ENCODE data around the gene GALP. TPM values are rescaled to one million over a fixed set of nuclear protein-coding genes. Genes with fewer than 3 reads are reported as not detected.
"Not testable (repeated sequence)": the region's sequence is repeated elsewhere in the genome, so short reads cannot be mapped to it uniquely, and the experiment has no call there.

Gene GALP
- total RNA-seq, 1 experiment from 2014 or later = not detected

- Histone ChIP-seq H3K79me2 (ENCODE audit: insufficient read depth, low read length) (no peaks in the 10 kb centered on the region), H4K8ac (replicated peaks; ENCODE audit: insufficient read length, low read depth, low read length) (no peak within 1 kb of the TSS), H2BK5ac (ENCODE audit: insufficient read length, low read length) (no peak within 1 kb of the TSS), H3K4ac (ENCODE audit: low read depth, low read length) (no peak within 1 kb of the TSS), H3K27me3 (ENCODE audit: insufficient read depth, low read length) (no peaks in the 10 kb centered on the region), H3K9me3 (ENCODE audit: control insufficient read depth, low read depth, low read length) (no peaks in the 10 kb centered on the region), H3K14ac (ENCODE audit: insufficient read depth, low read length) (no peak within 1 kb of the TSS), H3K23ac (ENCODE audit: insufficient read length, low read depth, low read length) (no peak within 1 kb of the TSS), H2BK15ac (ENCODE audit: low read depth, low read length) (no peak within 1 kb of the TSS), H3K23me2 (ENCODE audit: insufficient read length, low read depth, low read length, poor library complexity, severe bottlenecking) (no peaks in the 10 kb centered on the region), H2AFZ (ENCODE audit: low read length) (no peak within 1 kb of the TSS), H3K27ac (ENCODE audit: insufficient read length, low read depth, low read length) (no peak within 1 kb of the TSS), H3K4me1 (ENCODE audit: insufficient read depth, low read length) (no peaks in the 10 kb centered on the region), H4K20me1 (ENCODE audit: control insufficient read depth, insufficient read depth, insufficient read length) (no peaks in the 10 kb centered on the region), H2BK20ac (ENCODE audit: low read depth, low read length, poor library complexity, severe bottlenecking) (no peak within 1 kb of the TSS), H4K5ac (ENCODE audit: insufficient read length, low read depth, low read length) (no peak within 1 kb of the TSS), H3K4me2 (ENCODE audit: insufficient read depth, insufficient read length, low read length) (no peak within 1 kb of the TSS), H2BK12ac (ENCODE audit: insufficient read length, low read depth, low read length) (no peak within 1 kb of the TSS), H2BK120ac (ENCODE audit: low read depth, low read length, poor library complexity, severe bottlenecking) (no peak within 1 kb of the TSS), H4K91ac (ENCODE audit: insufficient read length, low read depth, low read length) (no peak within 1 kb of the TSS), H3T11ph (ENCODE audit: low read length) (no peak within 1 kb of the TSS), H3K79me1 (ENCODE audit: insufficient read depth, low read depth, low read length, poor library complexity, severe bottlenecking) (no peaks in the 10 kb centered on the region), H2AK5ac (ENCODE audit: insufficient read length, low read length) (no peak within 1 kb of the TSS), H3K18ac (ENCODE audit: insufficient read length, low read depth, low read length) (no peak within 1 kb of the TSS), H3K9ac (ENCODE audit: extremely low read depth, insufficient read length, low read length) (no peak within 1 kb of the TSS), H3K56ac (ENCODE audit: insufficient read length, low read depth, low read length) (no peak within 1 kb of the TSS)
- Mint-ChIP-seq H3K4me3 (no peak within 1 kb of the TSS), H3K9me3 (peaks cover 0 to 37% of the 10 kb centered on the region in 2 experiments; a peak in 2 of 5 replicates), H3K4me1 (0 out of 4 replicates have a peak, but pooled peaks cover 0 to 5% of the 10 kb centered on the region in 2 experiments), H3K27ac (no peak within 1 kb of the TSS), H3K36me3 (ENCODE audit: insufficient read depth in 1 of 3, low read depth in 3 of 3) (no peaks in the 10 kb centered on the region), H3K27me3 (ENCODE audit: low read depth) (peaks cover 36% of the 10 kb centered on the region)
- no peak for TF ChIP-seq CTCF (conservative IDR thresholded peaks at IDR 0.05)
- WGBS (ENCODE audit: extremely low coverage, insufficient read length, low lambda C conversion rate) = no CpG with 5 or more reads among the region's 3 CpGs
- no peak for DNase-seq
Measured at GRCh38 chr19:56201973-56202372, 26.2 kb downstream of the GALP start, which contains the start of gene ZSCAN5C. Gene ZSCAN5C, plus strand, starts transcription at chr19:56202273. Its CDS starts 3,641 bp downstream, at chr19:56205914.

- H2BK120ac ChIP-seq (ENCODE audit: low read depth, low read length, poor library complexity, severe bottlenecking); H2BK20ac ChIP-seq (ENCODE audit: low read depth, low read length, poor library complexity, severe bottlenecking): not testable (repeated sequence)
- H3K27me3 Mint-ChIP-seq (ENCODE audit: low read depth) = peaks cover 36% of the 10 kb centered on the region
Measured at GRCh38 chr19:56207581-56207980, 31.8 kb downstream of the GALP start.

More at GRCh38 chr19:56207581-56207980, 31.8 kb downstream of the GALP start:
- not testable (repeated sequence) for H3K27ac ChIP-seq (ENCODE audit: insufficient read length, low read depth, low read length); H3K79me1 ChIP-seq (ENCODE audit: insufficient read depth, low read depth, low read length, poor library complexity, severe bottlenecking); H3K4me3 Mint-ChIP-seq; H3K9me3 ChIP-seq (ENCODE audit: control insufficient read depth, low read depth, low read length); H4K20me1 ChIP-seq (ENCODE audit: control insufficient read depth, insufficient read depth, insufficient read length); H3K23me2 ChIP-seq (ENCODE audit: insufficient read length, low read depth, low read length, poor library complexity, severe bottlenecking); H2AK5ac ChIP-seq (ENCODE audit: insufficient read length, low read length); H4K5ac ChIP-seq (ENCODE audit: insufficient read length, low read depth, low read length); H3K27me3 ChIP-seq (ENCODE audit: insufficient read depth, low read length); H3K4me1 ChIP-seq (ENCODE audit: insufficient read depth, low read length); H4K8ac ChIP-seq (replicated peaks; ENCODE audit: insufficient read length, low read depth, low read length); H3T11ph ChIP-seq (ENCODE audit: low read length); H3K4me1 Mint-ChIP-seq; H4K91ac ChIP-seq (ENCODE audit: insufficient read length, low read depth, low read length); H2BK12ac ChIP-seq (ENCODE audit: insufficient read length, low read depth, low read length); H3K56ac ChIP-seq (ENCODE audit: insufficient read length, low read depth, low read length); DNase-seq; H3K18ac ChIP-seq (ENCODE audit: insufficient read length, low read depth, low read length); H3K4ac ChIP-seq (ENCODE audit: low read depth, low read length); H3K27ac Mint-ChIP-seq; H2BK15ac ChIP-seq (ENCODE audit: low read depth, low read length); H2AFZ ChIP-seq (ENCODE audit: low read length); H3K79me2 ChIP-seq (ENCODE audit: insufficient read depth, low read length); H3K23ac ChIP-seq (ENCODE audit: insufficient read length, low read depth, low read length); H3K36me3 Mint-ChIP-seq (ENCODE audit: insufficient read depth in 1 of 3, low read depth in 3 of 3); H3K4me2 ChIP-seq (ENCODE audit: insufficient read depth, insufficient read length, low read length); H3K9ac ChIP-seq (ENCODE audit: extremely low read depth, insufficient read length, low read length); H3K14ac ChIP-seq (ENCODE audit: insufficient read depth, low read length); H2BK5ac ChIP-seq (ENCODE audit: insufficient read length, low read length)
- peaks cover 4 to 52% of the 10 kb centered on the region in 2 experiments; a peak in 4 of 5 replicates for H3K9me3 Mint-ChIP-seq
- WGBS (ENCODE audit: extremely low coverage, insufficient read length, low lambda C conversion rate) = no CpG with 5 or more reads among the region's 5 CpGs

Measured in H9 (cell line).